ENCODE data around the gene SPG21. TPM values are rescaled to one million over a fixed set of nuclear protein-coding genes. Genes with fewer than 3 reads are reported as not detected.

Gene SPG21
- total and polyA plus RNA-seq, 2 of the 13 experiments (the other 11 are each of a cell fraction or from before 2014, with no cell fraction given): 36.7 to 42.4 TPM

DNA sequence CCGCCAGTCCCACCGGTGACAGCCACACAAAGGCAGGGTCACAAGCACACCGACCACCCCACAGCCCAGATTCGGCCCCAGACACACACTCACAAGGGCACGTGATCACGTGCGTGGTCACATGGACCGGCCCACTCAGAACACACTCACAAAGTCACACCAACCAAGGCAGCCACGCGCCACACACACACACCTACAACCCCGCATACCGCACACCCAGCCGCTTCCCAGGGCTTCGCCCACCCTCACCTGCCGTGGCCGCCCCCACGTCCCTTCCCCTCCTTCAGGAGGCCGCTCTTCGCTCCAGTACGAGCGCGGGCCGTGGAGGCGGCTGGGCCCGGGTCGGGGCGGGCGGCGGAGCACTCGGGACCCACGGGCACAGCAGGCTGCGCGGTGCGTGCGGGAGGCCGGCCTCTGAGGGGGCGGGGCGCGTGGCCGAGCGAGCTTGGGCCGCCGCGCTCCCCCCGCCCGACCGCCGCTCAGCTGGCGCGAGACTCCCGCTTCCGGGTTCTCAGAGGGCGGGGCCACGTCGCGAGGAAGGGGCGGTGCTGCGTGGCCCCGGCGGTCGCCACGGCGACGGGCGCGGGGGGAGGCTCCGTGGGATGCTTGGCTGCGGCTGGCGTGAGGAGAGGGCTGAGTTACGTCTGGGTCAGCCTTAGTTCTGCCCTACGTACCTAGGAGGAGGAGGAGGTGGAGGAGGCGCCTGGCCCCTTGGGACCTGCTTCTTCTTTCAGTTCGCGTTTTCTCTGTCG is at the start of gene SPG21 (continued):
- TF ChIP-seq TFE3 (CRISPR knock-in tag; IDR thresholded peaks at IDR 0.05) (peak; percentile 56), SIX1 (CRISPR knock-in tag; IDR thresholded peaks at IDR 0.05; ENCODE audit: borderline replicate concordance) (no peak), POLR2AphosphoS5 (IDR thresholded peaks at IDR 0.05; ENCODE audit: low read depth, low read length) (no peak; the same call in 1 of the 2 replicates), UBTF (CRISPR knock-in tag; IDR thresholded peaks at IDR 0.05) (peak; percentile 65; the same call in 1 of the 2 replicates), HMG20A (CRISPR knock-in tag; IDR thresholded peaks at IDR 0.05; ENCODE audit: borderline replicate concordance) (no peak), MED13 (CRISPR knock-in tag; IDR thresholded peaks at IDR 0.05) (peak; percentile 70; the same call in 1 of the 2 replicates), FOXK2 (IDR thresholded peaks at IDR 0.05) (no peak), MXD4 (CRISPR knock-in tag; IDR thresholded peaks at IDR 0.05) (peak; percentile 75), ZNF776 (CRISPR knock-in tag; IDR thresholded peaks at IDR 0.05) (peak; percentile 85; the same call in 1 of the 2 replicates), ZNF616 (CRISPR knock-in tag; IDR thresholded peaks at IDR 0.05; ENCODE audit: low read depth) (0 out of 2 replicates have a peak, but pooled peaks have one; percentile 49), NONO (IDR thresholded peaks at IDR 0.05) (no peak), NONO (CRISPR knock-in tag; conservative IDR thresholded peaks at IDR 0.05) (0 out of 2 replicates have a peak, but pooled peaks have one; percentile 45), HNRNPK (IDR thresholded peaks at IDR 0.05; ENCODE audit: low read depth, low read length, poor library complexity, severe bottlenecking) (peak; percentile 51), ZNF280B (CRISPR knock-in tag; IDR thresholded peaks at IDR 0.05; ENCODE audit: borderline replicate concordance) (peak; percentile 61)
- TF ChIP-seq, protein P1, sequence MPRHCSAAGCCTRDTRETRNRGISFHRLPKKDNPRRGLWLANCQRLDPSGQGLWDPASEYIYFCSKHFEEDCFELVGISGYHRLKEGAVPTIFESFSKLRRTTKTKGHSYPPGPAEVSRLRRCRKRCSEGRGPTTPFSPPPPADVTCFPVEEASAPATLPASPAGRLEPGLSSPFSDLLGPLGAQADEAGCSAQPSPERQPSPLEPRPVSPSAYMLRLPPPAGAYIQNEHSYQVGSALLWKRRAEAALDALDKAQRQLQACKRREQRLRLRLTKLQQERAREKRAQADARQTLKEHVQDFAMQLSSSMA (CRISPR knock-in tag; IDR thresholded peaks at IDR 0.05): 0 out of 2 replicates have a peak, but pooled peaks have one; percentile 56
- TF ChIP-seq, protein P2, sequence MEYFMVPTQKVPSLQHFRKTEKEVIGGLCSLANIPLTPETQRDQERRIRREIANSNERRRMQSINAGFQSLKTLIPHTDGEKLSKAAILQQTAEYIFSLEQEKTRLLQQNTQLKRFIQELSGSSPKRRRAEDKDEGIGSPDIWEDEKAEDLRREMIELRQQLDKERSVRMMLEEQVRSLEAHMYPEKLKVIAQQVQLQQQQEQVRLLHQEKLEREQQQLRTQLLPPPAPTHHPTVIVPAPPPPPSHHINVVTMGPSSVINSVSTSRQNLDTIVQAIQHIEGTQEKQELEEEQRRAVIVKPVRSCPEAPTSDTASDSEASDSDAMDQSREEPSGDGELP (IDR thresholded peaks at IDR 0.05; ENCODE audit: borderline replicate concordance, low read depth): peak; percentile 93
- TF ChIP-seq, protein P3, sequence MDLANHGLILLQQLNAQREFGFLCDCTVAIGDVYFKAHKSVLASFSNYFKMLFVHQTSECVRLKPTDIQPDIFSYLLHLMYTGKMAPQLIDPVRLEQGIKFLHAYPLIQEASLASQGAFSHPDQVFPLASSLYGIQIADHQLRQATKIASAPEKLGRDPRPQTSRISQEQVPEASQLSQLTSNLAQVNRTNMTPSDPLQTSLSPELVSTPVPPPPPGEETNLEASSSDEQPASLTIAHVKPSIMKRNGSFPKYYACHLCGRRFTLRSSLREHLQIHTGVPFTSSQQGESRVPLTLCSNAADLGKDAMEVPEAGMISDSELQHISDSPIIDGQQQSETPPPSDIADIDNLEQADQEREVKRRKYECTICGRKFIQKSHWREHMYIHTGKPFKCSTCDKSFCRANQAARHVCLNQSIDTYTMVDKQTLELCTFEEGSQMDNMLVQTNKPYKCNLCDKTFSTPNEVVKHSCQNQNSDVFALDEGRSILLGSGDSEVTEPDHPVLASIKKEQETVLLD (CRISPR knock-in tag; IDR thresholded peaks at IDR 0.05; ENCODE audit: low read depth): 0 out of 2 replicates have a peak, but pooled peaks have one; percentile 54
